NCI-H1694 treated with DMSO at 0.1 percent for 48 hours (cell line): ENCODE measurements around the gene CACNA1H.
"Not testable (repeated sequence)": the region's sequence is repeated elsewhere in the genome, so short reads cannot be mapped to it uniquely, and the experiment has no call there.

Experiments
- DNase-seq: peaks from one replicate; lab custom pipeline; 2025; lab: John Stamatoyannopoulos, UW

CACNA1H gene

GRCh38 chr16:1224558-1224957 lies 71.7 kb downstream of the CACNA1H start:
- DNase-seq, result no peak

GRCh38 chr16:1225051-1225451 lies 72.1 kb downstream of the CACNA1H start, which contains the start of gene TPSG1:
Gene TPSG1, minus strand, starts transcription at chr16:1225268. Its CDS starts 16 bp downstream, at chr16:1225252.
- DNase-seq, result no peak

GRCh38 chr16:1225728-1226311 lies 72.9 kb downstream of the CACNA1H start:
- not testable (repeated sequence) for DNase-seq

- not testable (repeated sequence) for DNase-seq
Observed at GRCh38 chr16:1226692-1227091, 73.8 kb downstream of the CACNA1H start.

GRCh38 chr16:1228227-1228626 lies 75.3 kb downstream of the CACNA1H start:
- DNase-seq, result not testable (repeated sequence)

- DNase-seq, result not testable (repeated sequence)
Observed at GRCh38 chr16:1229476-1229875, 76.6 kb downstream of the CACNA1H start.

- DNase-seq, result not testable (repeated sequence)
Observed at GRCh38 chr16:1230084-1230470, 77.2 kb downstream of the CACNA1H start, which contains the start of gene TPSB2. Gene TPSB2, minus strand, starts transcription at chr16:1230184. Its CDS starts 233 bp downstream, at chr16:1229951.

GRCh38 chr16:1230471-1231212 lies 77.7 kb downstream of the CACNA1H start:
- not testable (repeated sequence) for DNase-seq

GRCh38 chr16:1231301-1231700 lies 78.4 kb downstream of the CACNA1H start:
- not testable (repeated sequence) for DNase-seq

- DNase-seq, result not testable (repeated sequence)
Observed at GRCh38 chr16:1232049-1232748, 79.3 kb downstream of the CACNA1H start.

- not testable (repeated sequence) for DNase-seq
Observed at GRCh38 chr16:1236659-1237058, 83.8 kb downstream of the CACNA1H start.

- DNase-seq, result no peak
Observed at GRCh38 chr16:1237990-1238389, 85.1 kb downstream of the CACNA1H start.

- not testable (repeated sequence) for DNase-seq
Observed at GRCh38 chr16:1238909-1239308, 86.0 kb downstream of the CACNA1H start.

GRCh38 chr16:1239575-1239974 lies 86.7 kb downstream of the CACNA1H start:
- not testable (repeated sequence) for DNase-seq

- not testable (repeated sequence) for DNase-seq
Observed at GRCh38 chr16:1240436-1240835, 87.5 kb downstream of the CACNA1H start, which contains the start of gene TPSAB1. Gene TPSAB1, plus strand, starts transcription at chr16:1240705. Its CDS starts 234 bp downstream, at chr16:1240939.

- not testable (repeated sequence) for DNase-seq
Observed at GRCh38 chr16:1241081-1241480, 88.2 kb downstream of the CACNA1H start.

- DNase-seq, result not testable (repeated sequence)
Observed at GRCh38 chr16:1243363-1243762, 90.5 kb downstream of the CACNA1H start.

GRCh38 chr16:1243907-1244850 lies 91.3 kb downstream of the CACNA1H start:
- DNase-seq, result not testable (repeated sequence)

- no peak for DNase-seq
Observed at GRCh38 chr16:1244881-1245280, 92.0 kb downstream of the CACNA1H start.

- DNase-seq, result no peak
Observed at GRCh38 chr16:1245452-1246020, 92.6 kb downstream of the CACNA1H start.
